DOHH2 (cell line): ENCODE measurements around the gene MYBPH.

Experiments
- CTCF ChIP-seq: fragments of 200-600 bp; sonication (generic); IDR thresholded peaks from one replicate; pipeline ENCODE4 v1.5.1; 2014; ENCODE audit warnings: antibody characterized with exemption, mild to moderate bottlenecking, low read depth, low read length; ENCODE audit not compliant: poor library complexity, severe bottlenecking
- EZH2phosphoT487 ChIP-seq: fragments of 200-600 bp; sonication (generic); IDR thresholded peaks from 2 replicates; pipeline ENCODE4 v1.6.1; 2017; ENCODE audit warnings: borderline replicate concordance, mild to moderate bottlenecking, antibody characterized with exemption, low read length, moderate library complexity, mixed read lengths

- TF ChIP-seq CTCF: no peak
- no peak for TF ChIP-seq EZH2phosphoT487
These were observed 5.1 kb upstream of the MYBPH start for GRCh38 chr1:203180611-203181330.
